B cell (primary cell): Measurements from ENCODE around the gene PITX2. TPM values are rescaled to one million over a fixed set of nuclear protein-coding genes. Genes with fewer than 3 reads are reported as not detected.

Experiments
- ATAC-seq: fragments of 200-7000 bp; cut with Tn5 transposase; one replicate; pipeline ENCODE4 v1.10.0; 2021; ENCODE audit warnings: low read depth, mild to moderate bottlenecking, moderate number of reproducible peaks, moderate library complexity
- CTCF ChIA-PET: fragments of 350-600 bp; sonication (Branson Sonifier 250); formaldehyde crosslinking; loops from one replicate; lab custom pipeline; 2021; ENCODE audit warnings: antibody characterized with exemption, inconsistent platforms; lab: Charles Lee
- POLR2A ChIA-PET: fragments of 350-600 bp; sonication (Branson Sonifier 250); formaldehyde crosslinking; loops from one replicate; lab custom pipeline; 2021; ENCODE audit warnings: antibody characterized with exemption; lab: Charles Lee
- DNase-seq: peaks from one replicate; pipeline ENCODE4 v3.0.0; 2013
- H2AFZ ChIP-seq: 2 replicates; pipeline ENCODE4 v1.6.1; 2012; ENCODE audit warnings: mild to moderate bottlenecking, low read depth, low read length; ENCODE audit not compliant: insufficient read depth, poor library complexity, severe bottlenecking
- H3K27ac ChIP-seq, 2 donors: 1 replicate in 1 of 2; 2 replicates in 1 of 2; pipeline ENCODE4 v1.5.1; 2012 to 2013; ENCODE audit warnings: low read length in 2 of 2, mild to moderate bottlenecking in 2 of 2, moderate library complexity in 1 of 2
- H3K27me3 ChIP-seq, 4 experiments: fragments of 200-600 bp in 1 of 4; sonication (generic) in 1 of 4; replicated peaks in 1 of 4; 1 replicate in 2 of 4; 2 replicates in 2 of 4; pipeline versions ENCODE4 v1.6.1 to v1.7.0; 2013 to 2016; ENCODE audit warnings: low read length in 3 of 4, mild to moderate bottlenecking in 2 of 4, mixed read lengths in 1 of 4, moderate library complexity in 1 of 4; ENCODE audit not compliant: insufficient read depth in 4 of 4, control insufficient read depth in 3 of 4; ENCODE audit errors: control extremely low read depth in 1 of 4
- H3K36me3 ChIP-seq, 2 experiments: replicated peaks in 1 of 2; 1 replicate in 1 of 2; 2 replicates in 1 of 2; pipeline versions ENCODE4 v1.6.1 to v1.7.1; 2013; ENCODE audit warnings: low read length in 1 of 2; ENCODE audit not compliant: insufficient read depth in 2 of 2, control insufficient read depth in 1 of 2; ENCODE audit errors: control extremely low read depth in 1 of 2, extremely low read depth in 1 of 2
- H3K4me1 ChIP-seq, 2 donors: fragments of 200-600 bp in 1 of 2; sonication (generic) in 1 of 2; 1 replicate in 1 of 2; 2 replicates in 1 of 2; pipeline versions ENCODE4 v1.5.1 to v1.6.1; 2013 to 2017; ENCODE audit warnings: low read length in 2 of 2; ENCODE audit not compliant: control insufficient read depth in 2 of 2, insufficient read depth in 2 of 2
- H3K4me2 ChIP-seq: replicated peaks from 2 replicates; pipeline ENCODE3; 2012; ENCODE audit warnings: mild to moderate bottlenecking, low read depth, low read length; ENCODE audit not compliant: poor library complexity, severe bottlenecking
- H3K4me3 ChIP-seq, 5 experiments: fragments of 200-600 bp in 1 of 5; sonication (generic) in 1 of 5; 1 replicate in 3 of 5; 2 replicates in 2 of 5; pipeline versions ENCODE4 v1.5.1 to v1.7.0; 2011 to 2016; ENCODE audit warnings: low read length in 4 of 5, mild to moderate bottlenecking in 4 of 5, low read depth in 2 of 5, control low read depth in 1 of 5, moderate library complexity in 1 of 5; ENCODE audit not compliant: insufficient read depth in 1 of 5; ENCODE audit errors: control extremely low read depth in 1 of 5, extremely low read depth in 1 of 5
- H3K79me2 ChIP-seq: fragments of 200-600 bp; sonication (generic); one replicate; pipeline ENCODE4 v1.6.0; 2016; ENCODE audit warnings: low read length; ENCODE audit not compliant: control insufficient read depth, insufficient read depth
- H3K9ac ChIP-seq: fragments of 200-600 bp; sonication (generic); 2 replicates; pipeline ENCODE4 v1.6.1; 2017; ENCODE audit warnings: mild to moderate bottlenecking, low read length, moderate library complexity
- H3K9me3 ChIP-seq, 3 donors: one replicate each; pipeline versions ENCODE4 v1.6.1 to v1.7.1; 2013; ENCODE audit warnings: low read length in 2 of 3; ENCODE audit not compliant: control insufficient read depth in 2 of 3, insufficient read depth in 1 of 3; ENCODE audit errors: control extremely low read depth in 1 of 3
- H4K20me1 ChIP-seq: 2 replicates; pipeline ENCODE4 v1.6.0; 2012; ENCODE audit warnings: mild to moderate bottlenecking, low read length; ENCODE audit not compliant: insufficient read depth, control insufficient read depth, poor library complexity, severe bottlenecking
- H3K27ac Mint-ChIP-seq: one replicate; pipeline ENCODE4 v1.8.0; 2021; ENCODE audit warnings: mixed read lengths
- H3K27me3 Mint-ChIP-seq: one replicate; pipeline ENCODE4 v1.8.0; 2021; ENCODE audit warnings: mixed read lengths
- H3K4me1 Mint-ChIP-seq: one replicate; pipeline ENCODE4 v1.8.0; 2021; ENCODE audit warnings: mixed read lengths
- H3K4me3 Mint-ChIP-seq: one replicate; pipeline ENCODE4 v1.8.0; 2021; ENCODE audit warnings: mixed read lengths
- H3K9me3 Mint-ChIP-seq: one replicate; pipeline ENCODE4 v1.8.0; 2022; ENCODE audit warnings: mixed read lengths; ENCODE audit not compliant: insufficient read depth
- EZH2 ChIP-seq: IDR thresholded peaks from 2 replicates; pipeline ENCODE4 v1.6.1; 2012; ENCODE audit warnings: borderline replicate concordance, low read depth, mild to moderate bottlenecking, moderate library complexity, low read length; ENCODE audit not compliant: insufficient read depth, poor library complexity, severe bottlenecking
- WGBS: methylation state at CpG from one replicate; pipeline ENCODE4 v1.1.5; 2013; ENCODE audit warnings: missing lambda C conversion rate; ENCODE audit not compliant: insufficient coverage; 5-methylcytosine and 5-hydroxymethylcytosine counted together
- intact Hi-C: fragments of 100-400 bp; cut with micrococcal nuclease; formaldehyde crosslinking; loops from one replicate; pipeline ENCODE4 v1.10.0; 2022
- polyA plus RNA-seq: library from polyadenylated mRNA; depleted of rRNA; stranded (reverse); fragments of >200 nt; gene quantifications from 2 replicates; pipeline ENCODE4 v1.2.3, GENCODE V29; 2012
- total RNA-seq, 2 donors: library from RNA; stranded (reverse); fragments of 120-200 nt in 1 of 2; gene quantifications; 1 replicate in 1 of 2; 2 replicates in 1 of 2; pipeline versions ENCODE4 v1.2.3 to v1.2.4, GENCODE V29; 2013 to 2022
- TF ChIP-seq, protein P1 (sequence below): fragments of 200-600 bp; IDR thresholded peaks from one replicate; pipeline ENCODE4 v1.8.0; 2022; ENCODE audit warnings: antibody characterized with exemption, mild to moderate bottlenecking

Gene PITX2
- total and polyA plus RNA-seq, 2 donors (not counting 1 experiment from before 2014, with no cell fraction given), result not detected

DNA sequence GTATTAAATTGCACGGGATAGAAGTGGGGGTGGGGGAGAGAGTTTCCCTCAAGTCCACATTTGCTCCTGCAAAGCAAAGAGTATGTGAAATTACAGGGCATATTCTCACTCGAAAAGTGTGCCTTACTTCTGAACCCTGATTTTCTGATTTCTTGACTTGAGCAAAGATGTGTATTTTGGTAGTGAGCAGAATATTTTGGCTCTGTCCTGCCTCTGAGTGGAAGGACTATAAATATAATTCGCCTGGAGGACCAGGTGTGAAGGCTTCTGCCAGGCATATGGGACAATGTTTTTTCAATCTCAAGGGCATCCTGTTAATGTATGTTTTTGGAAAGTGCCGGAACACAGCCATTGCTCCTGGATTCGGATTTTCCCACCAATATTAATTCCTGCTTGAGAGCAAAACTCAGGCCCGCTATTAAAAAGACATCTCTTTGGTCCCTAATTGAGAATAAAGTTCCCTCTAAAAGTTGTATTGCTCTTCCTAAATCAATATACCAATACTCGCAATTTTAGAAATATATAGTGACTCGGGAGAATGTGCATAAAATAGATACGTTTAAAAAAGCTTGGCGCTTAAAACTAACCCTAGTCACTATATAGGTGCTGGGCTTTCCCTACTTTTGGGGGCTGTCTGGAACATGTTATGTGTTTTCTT, 15.3 kb upstream of the PITX2 start:
- no peaks in the 10 kb centered on the region for H4K20me1 ChIP-seq
- POLR2A ChIA-PET, result no interaction called here
- no peaks in the 10 kb centered on the region for H3K36me3 ChIP-seq
- Mint-ChIP-seq H3K9me3 (no peaks in the 10 kb centered on the region), H3K4me3 (no peak overlapping the region), H3K27ac (no peak overlapping the region), H3K27me3 (peaks cover 76% of the 10 kb centered on the region), H3K4me1 (peaks cover 2% of the 10 kb centered on the region)
- intact Hi-C loops, result no loop called here
- H3K9ac ChIP-seq, result no peak overlapping the region
- DNase-seq (no peak), ATAC-seq (no peak)
- H2AFZ ChIP-seq, result no peak overlapping the region
- no peak overlapping the region for H3K27ac ChIP-seq
- CTCF ChIA-PET, result interaction anchor here (0.6 kb wide), 1 partner anchor 18 kb away, joined by 3 read pairs; no protein-coding TSS in a partner anchor
- H3K4me2 ChIP-seq, result no peak overlapping the region
- peaks cover 2 to 78% (median 68%) of the 10 kb centered on the region in 4 experiments for H3K27me3 ChIP-seq
- H3K79me2 ChIP-seq, result no peaks in the 10 kb centered on the region
- 5% methylated on average over 2 of the region's 10 CpGs for WGBS
- H3K4me3 ChIP-seq, result no peak overlapping the region
- H3K4me1 ChIP-seq, result peaks cover 0 to 11% of the 10 kb centered on the region in 2 donors
- TF ChIP-seq, protein P1, sequence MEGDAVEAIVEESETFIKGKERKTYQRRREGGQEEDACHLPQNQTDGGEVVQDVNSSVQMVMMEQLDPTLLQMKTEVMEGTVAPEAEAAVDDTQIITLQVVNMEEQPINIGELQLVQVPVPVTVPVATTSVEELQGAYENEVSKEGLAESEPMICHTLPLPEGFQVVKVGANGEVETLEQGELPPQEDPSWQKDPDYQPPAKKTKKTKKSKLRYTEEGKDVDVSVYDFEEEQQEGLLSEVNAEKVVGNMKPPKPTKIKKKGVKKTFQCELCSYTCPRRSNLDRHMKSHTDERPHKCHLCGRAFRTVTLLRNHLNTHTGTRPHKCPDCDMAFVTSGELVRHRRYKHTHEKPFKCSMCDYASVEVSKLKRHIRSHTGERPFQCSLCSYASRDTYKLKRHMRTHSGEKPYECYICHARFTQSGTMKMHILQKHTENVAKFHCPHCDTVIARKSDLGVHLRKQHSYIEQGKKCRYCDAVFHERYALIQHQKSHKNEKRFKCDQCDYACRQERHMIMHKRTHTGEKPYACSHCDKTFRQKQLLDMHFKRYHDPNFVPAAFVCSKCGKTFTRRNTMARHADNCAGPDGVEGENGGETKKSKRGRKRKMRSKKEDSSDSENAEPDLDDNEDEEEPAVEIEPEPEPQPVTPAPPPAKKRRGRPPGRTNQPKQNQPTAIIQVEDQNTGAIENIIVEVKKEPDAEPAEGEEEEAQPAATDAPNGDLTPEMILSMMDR, result no peak
- TF ChIP-seq EZH2, result no peak
- H3K9me3 ChIP-seq, result peaks cover 0 to 33% (median 2%) of the 10 kb centered on the region in 3 donors

DNA sequence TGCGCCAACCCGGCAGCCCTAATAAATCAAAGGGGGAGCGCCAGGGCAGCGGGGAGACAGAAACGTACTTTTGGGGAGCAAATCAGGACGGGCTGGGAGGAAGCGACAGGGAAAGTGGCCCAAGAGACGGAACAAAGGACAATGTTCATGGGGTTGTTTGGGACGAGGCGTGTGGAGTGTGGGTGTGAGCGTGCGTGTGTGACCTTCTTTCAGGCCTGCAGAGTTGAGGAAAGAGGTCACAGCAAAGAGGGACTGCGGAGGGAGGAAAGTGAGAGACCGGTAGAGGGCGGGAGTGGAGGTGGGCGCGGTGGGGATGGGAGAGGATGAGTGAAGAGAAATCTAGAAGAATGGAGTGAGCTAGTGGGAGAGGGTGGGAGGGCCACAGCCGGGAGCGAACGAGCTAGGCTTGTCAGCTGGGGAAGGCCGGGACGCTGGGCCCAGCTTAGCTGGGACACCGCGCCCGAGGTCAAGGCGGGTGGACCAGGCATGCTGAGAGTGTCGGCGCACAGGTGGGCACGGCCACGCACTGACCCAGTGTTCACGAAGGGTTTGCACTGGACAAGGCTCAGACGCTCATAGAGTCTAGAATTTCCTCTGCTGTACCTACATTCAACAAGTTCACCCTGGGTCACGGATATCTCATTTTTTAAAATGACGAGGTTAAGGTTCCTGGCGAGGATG, 14.7 kb upstream of the PITX2 start:
- no peak overlapping the region for H3K4me3 ChIP-seq
- ATAC-seq (no peak), DNase-seq (no peak)
- no peak overlapping the region for H3K4me3 Mint-ChIP-seq
- H3K27me3 ChIP-seq, result peaks cover 2 to 85% (median 70%) of the 10 kb centered on the region in 4 experiments
- WGBS, result 19% methylated on average over 34 of the region's 35 CpGs
- H3K36me3 ChIP-seq, result no peaks in the 10 kb centered on the region
- no peak for TF ChIP-seq EZH2
- TF ChIP-seq, protein P1, result no peak
- ChIA-PET POLR2A (no interaction called here), CTCF (no interaction called here)
- H3K27ac ChIP-seq, result no peak overlapping the region
- H3K79me2 ChIP-seq, result no peaks in the 10 kb centered on the region
- no peak overlapping the region for H3K4me2 ChIP-seq
- H3K27ac Mint-ChIP-seq, result peak overlapping the region; percentile 3
- H3K9me3 ChIP-seq, result peaks cover 0 to 39% (median 2%) of the 10 kb centered on the region in 3 donors
- peaks cover 75% of the 10 kb centered on the region for H3K27me3 Mint-ChIP-seq
- no peak overlapping the region for H3K9ac ChIP-seq
- no peaks in the 10 kb centered on the region for H4K20me1 ChIP-seq
- no peaks in the 10 kb centered on the region for H3K9me3 Mint-ChIP-seq
- peaks cover 2 to 16% of the 10 kb centered on the region in 2 donors for H3K4me1 ChIP-seq
- no peak overlapping the region for H2AFZ ChIP-seq
- H3K4me1 Mint-ChIP-seq, result peaks cover 3% of the 10 kb centered on the region
- intact Hi-C loops, result no loop called here
